Measurements from ENCODE around the gene CCNJ. TPM values are rescaled to one million over a fixed set of nuclear protein-coding genes. Genes with fewer than 3 reads are reported as not detected.

The CCNJ gene
- total RNA-seq, 1 donor from 2014 or later = 9.8 TPM

DNA sequence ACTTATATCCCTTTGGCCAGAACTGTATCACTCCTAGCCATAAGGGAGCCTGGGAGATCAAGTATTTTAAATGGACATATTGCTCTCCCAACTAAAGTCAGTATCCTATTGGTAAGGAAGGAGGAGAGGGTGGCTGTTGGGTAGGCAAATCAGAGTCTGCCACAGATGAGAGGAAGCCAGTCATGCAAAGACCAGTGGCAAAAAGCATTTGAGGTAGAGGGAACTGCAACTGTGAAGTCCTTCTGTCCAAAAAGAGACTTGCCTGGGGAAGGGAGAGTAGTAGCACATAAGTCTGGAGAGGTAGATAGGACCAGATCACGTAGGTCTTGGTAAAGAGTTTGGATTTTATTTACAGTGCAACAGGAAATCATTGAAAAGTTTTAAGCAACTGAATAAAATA, 8.8 kb upstream of the CCNJ start:
- intact Hi-C loops (cut with micrococcal nuclease) = no loop called here
- POLR2A ChIA-PET = no interaction called here
- CTCF ChIA-PET = no interaction called here
- Mint-ChIP-seq H3K4me3 (no peak overlapping the region), H3K27me3 (no peaks in the 10 kb centered on the region), H3K4me1 (peaks cover 8% of the 10 kb centered on the region), H3K9me3 (no peaks in the 10 kb centered on the region), H3K27ac (no peak overlapping the region), H3K36me3 (ENCODE audit: low read depth) (no peaks in the 10 kb centered on the region)
- DNase-seq = no peak
- TF ChIP-seq, protein P1, sequence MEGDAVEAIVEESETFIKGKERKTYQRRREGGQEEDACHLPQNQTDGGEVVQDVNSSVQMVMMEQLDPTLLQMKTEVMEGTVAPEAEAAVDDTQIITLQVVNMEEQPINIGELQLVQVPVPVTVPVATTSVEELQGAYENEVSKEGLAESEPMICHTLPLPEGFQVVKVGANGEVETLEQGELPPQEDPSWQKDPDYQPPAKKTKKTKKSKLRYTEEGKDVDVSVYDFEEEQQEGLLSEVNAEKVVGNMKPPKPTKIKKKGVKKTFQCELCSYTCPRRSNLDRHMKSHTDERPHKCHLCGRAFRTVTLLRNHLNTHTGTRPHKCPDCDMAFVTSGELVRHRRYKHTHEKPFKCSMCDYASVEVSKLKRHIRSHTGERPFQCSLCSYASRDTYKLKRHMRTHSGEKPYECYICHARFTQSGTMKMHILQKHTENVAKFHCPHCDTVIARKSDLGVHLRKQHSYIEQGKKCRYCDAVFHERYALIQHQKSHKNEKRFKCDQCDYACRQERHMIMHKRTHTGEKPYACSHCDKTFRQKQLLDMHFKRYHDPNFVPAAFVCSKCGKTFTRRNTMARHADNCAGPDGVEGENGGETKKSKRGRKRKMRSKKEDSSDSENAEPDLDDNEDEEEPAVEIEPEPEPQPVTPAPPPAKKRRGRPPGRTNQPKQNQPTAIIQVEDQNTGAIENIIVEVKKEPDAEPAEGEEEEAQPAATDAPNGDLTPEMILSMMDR (IDR thresholded peaks at IDR 0.05) = no peak
- no peak for ATAC-seq (ENCODE audit: low read depth)

DNA sequence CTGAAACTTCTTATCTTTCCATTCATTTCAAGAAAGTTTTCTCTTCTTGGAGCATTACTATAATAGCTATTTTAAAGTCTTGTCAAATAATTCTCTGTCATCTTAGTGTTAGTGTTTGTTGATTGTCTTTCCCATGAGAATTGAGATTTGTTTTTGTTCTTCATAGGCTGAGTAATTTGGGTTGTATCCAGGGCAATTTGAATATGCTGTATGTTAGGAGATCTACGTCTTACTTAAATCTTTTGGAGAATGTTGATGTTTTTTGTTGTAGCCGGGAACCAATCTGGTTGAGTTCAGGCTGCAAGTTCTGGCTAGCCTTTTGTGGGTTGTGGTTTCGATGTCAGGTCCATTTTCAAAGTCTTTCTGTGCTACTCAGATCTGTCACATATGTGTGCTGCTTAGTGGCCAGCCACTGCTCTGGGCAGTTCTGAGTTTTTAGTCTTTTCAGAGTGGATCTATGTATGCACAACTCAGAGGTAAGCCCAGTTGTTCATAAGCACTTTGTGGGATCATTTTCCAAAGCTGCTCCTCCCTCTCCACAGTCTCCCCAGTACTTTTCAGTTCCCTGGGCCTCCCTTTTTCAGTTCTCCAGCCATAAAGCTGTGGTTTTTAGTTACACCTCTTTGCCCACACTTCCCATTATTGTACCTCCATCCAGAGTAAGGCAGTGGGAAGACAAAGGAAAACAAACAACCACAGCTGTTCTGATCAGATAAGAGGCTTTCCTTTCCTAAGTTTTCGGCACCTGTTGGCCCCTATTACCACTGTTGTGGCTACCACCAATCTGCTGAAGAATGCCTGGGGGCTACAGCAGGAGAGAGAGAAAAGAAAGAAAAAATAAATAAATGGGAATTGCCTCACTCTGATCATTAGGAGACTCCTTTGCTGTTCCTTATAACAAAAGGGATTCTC, 4.7 kb upstream of the CCNJ start:
- no peak for ATAC-seq (ENCODE audit: low read depth)
- TF ChIP-seq, protein P1 (IDR thresholded peaks at IDR 0.05) = no peak
- POLR2A ChIA-PET = interaction anchor here (0.6 kb wide), 1 partner anchor 191 kb away, joined by 6 read pairs; no protein-coding TSS in a partner anchor
- no peak overlapping the region for H3K27ac Mint-ChIP-seq
- no peak overlapping the region for H3K4me3 Mint-ChIP-seq
- intact Hi-C loops (cut with micrococcal nuclease) = no loop called here
- no peaks in the 10 kb centered on the region for H3K36me3 Mint-ChIP-seq (ENCODE audit: low read depth)
- H3K4me1 Mint-ChIP-seq = peaks cover 13% of the 10 kb centered on the region
- no peak for DNase-seq
- CTCF ChIA-PET = interaction anchor here (0.6 kb wide), 1 partner anchor 22 kb away, joined by 3 read pairs; no protein-coding TSS in a partner anchor
- H3K9me3 Mint-ChIP-seq = no peaks in the 10 kb centered on the region
- no peaks in the 10 kb centered on the region for H3K27me3 Mint-ChIP-seq

DNA sequence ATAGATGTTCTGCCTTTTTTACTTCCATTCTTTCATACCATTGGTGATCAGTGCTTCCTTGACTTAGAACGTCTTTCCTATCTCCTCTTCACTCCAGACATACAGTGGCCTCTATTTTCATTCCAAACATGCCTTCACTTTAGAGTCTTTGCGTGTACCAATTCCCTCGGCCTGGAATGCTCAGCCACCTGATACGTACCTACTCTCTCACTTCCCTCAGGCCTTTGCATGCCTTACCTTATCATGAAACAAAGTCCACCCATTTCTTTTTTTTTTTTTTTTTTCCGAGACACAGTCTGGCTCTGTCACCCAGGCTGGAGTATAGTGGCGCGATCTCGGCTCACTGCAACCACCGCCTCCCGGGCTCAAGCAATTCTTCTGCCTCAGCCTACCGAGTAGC, 2.2 kb upstream of the CCNJ start:
- Mint-ChIP-seq H3K36me3 (ENCODE audit: low read depth) (peaks cover 5% of the 10 kb centered on the region), H3K4me3 (no peak overlapping the region), H3K27me3 (no peaks in the 10 kb centered on the region), H3K9me3 (no peaks in the 10 kb centered on the region), H3K4me1 (peaks cover 25% of the 10 kb centered on the region), H3K27ac (no peak overlapping the region)
- DNase-seq (no peak), ATAC-seq (ENCODE audit: low read depth) (no peak)
- TF ChIP-seq, protein P1 (IDR thresholded peaks at IDR 0.05) = no peak
- CTCF ChIA-PET = no interaction called here
- POLR2A ChIA-PET = no interaction called here
- intact Hi-C loops (cut with micrococcal nuclease) = loop anchor here (5.0 to 10.0 kb wide), 5 partner anchors 134 to 746 kb away; partner anchors contain the start of genes ALDH18A1, CC2D2B, PDLIM1 and TCTN3

DNA sequence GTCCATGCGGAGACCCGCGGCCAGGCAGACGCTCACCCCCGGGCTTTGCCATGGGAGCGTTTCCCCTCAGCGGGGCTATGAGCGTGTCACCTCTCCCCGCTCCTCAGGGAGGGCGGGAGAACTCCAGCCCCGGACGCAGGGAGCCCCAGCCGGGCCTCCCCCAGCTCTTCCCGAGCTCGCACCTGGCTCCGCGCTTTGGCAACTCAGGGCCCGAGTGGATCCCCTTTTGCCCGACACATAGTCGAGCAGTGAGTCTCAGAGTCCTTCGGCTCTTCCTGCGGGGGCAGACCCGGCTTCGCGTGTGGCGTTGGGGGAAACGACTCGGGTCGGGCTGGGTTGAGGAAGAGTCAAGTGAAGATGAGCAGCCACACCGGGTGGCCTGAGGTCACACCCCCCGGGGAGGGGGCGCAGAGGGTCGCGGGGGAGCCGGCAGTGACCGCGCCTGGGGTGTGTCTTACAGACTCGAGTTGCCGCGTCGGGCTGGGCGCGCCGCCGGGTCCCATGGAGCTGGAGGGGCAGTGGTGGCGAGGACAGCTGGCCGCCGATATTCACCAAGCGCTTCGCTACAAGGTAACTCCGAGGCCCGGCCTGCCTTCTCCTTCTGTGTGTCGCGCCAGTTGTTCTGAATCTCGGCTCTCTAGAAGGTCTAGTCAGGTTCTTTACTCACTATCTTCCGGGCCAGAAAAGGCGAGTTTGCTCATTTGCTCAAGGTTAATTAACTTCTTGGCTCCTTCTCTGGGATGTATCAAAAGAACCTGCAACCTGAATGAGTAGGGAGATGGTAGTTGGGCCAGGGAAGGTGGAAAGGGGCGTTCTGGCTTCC, 721 bp downstream of the CCNJ start:
- H3K36me3 Mint-ChIP-seq (ENCODE audit: low read depth) = peaks cover 33% of the 10 kb centered on the region
- CTCF ChIA-PET = no interaction called here
- H3K4me3 Mint-ChIP-seq = peak overlapping the region; percentile 93
- POLR2A ChIA-PET = interaction anchor here (0.6 to 2.4 kb wide), 5 partner anchors 11 to 1680 kb away, joined by 3 to 22 read pairs (median 5); partner anchors contain the start of gene ZNF518A
- peak; percentile 40 for ATAC-seq (ENCODE audit: low read depth)
- H3K27ac Mint-ChIP-seq = peak overlapping the region; percentile 80
- no peaks in the 10 kb centered on the region for H3K27me3 Mint-ChIP-seq
- intact Hi-C loops (cut with micrococcal nuclease) = loop anchor here (1.0 to 10.0 kb wide), 10 partner anchors 7 to 749 kb away; partner anchors contain the start of genes ALDH18A1, CC2D2B, PDLIM1 and SORBS1
- DNase-seq = no peak
- TF ChIP-seq, protein P1 (IDR thresholded peaks at IDR 0.05) = no peak
- no peaks in the 10 kb centered on the region for H3K9me3 Mint-ChIP-seq
- H3K4me1 Mint-ChIP-seq = peaks cover 47% of the 10 kb centered on the region
